ENCODE measurements around the gene P4HA2.

P4HA2 gene

GRCh38 chr5:132260714-132261551, 33.3 kb upstream of the P4HA2 start:
- DNase-seq = peak; percentile 3
- no peaks in the 10 kb centered on the region for H3K27me3 ChIP-seq (ENCODE audit: insufficient read depth, low read depth, severe bottlenecking)
- H3K36me3 ChIP-seq = no peaks in the 10 kb centered on the region
- H3K9me3 ChIP-seq (ENCODE audit: severe bottlenecking) = peaks cover 2% of the 10 kb centered on the region
- H3K27ac ChIP-seq = no peak overlapping the region
- no peak overlapping the region for H3K4me3 ChIP-seq (ENCODE audit: low read depth, low read length)
- TF ChIP-seq CTCF (IDR thresholded peaks at IDR 0.05; ENCODE audit: low read depth, low read length) = no peak

- peak; percentile 1 for DNase-seq
- H3K9me3 ChIP-seq (ENCODE audit: severe bottlenecking) = peaks cover 2% of the 10 kb centered on the region
- no peak overlapping the region for H3K4me3 ChIP-seq (ENCODE audit: low read depth, low read length)
- no peaks in the 10 kb centered on the region for H3K36me3 ChIP-seq
- no peaks in the 10 kb centered on the region for H3K27me3 ChIP-seq (ENCODE audit: insufficient read depth, low read depth, severe bottlenecking)
- no peak for TF ChIP-seq CTCF (IDR thresholded peaks at IDR 0.05; ENCODE audit: low read depth, low read length)
- no peak overlapping the region for H3K27ac ChIP-seq
These were observed 32.4 kb upstream of the P4HA2 start for GRCh38 chr5:132260051-132260450.

GRCh38 chr5:132259069-132259851, 31.6 kb upstream of the P4HA2 start:
- peak; percentile 79 for DNase-seq
- TF ChIP-seq CTCF (IDR thresholded peaks at IDR 0.05; ENCODE audit: low read depth, low read length) = no peak
- H3K9me3 ChIP-seq (ENCODE audit: severe bottlenecking) = peaks cover 2% of the 10 kb centered on the region
- no peaks in the 10 kb centered on the region for H3K36me3 ChIP-seq
- H3K27me3 ChIP-seq (ENCODE audit: insufficient read depth, low read depth, severe bottlenecking) = no peaks in the 10 kb centered on the region
- peak overlapping the region; percentile 77 for H3K27ac ChIP-seq
- no peak overlapping the region for H3K4me3 ChIP-seq (ENCODE audit: low read depth, low read length)

GRCh38 chr5:132258102-132259068, 30.7 kb upstream of the P4HA2 start:
- H3K9me3 ChIP-seq (ENCODE audit: severe bottlenecking) = peaks cover 2% of the 10 kb centered on the region
- no peaks in the 10 kb centered on the region for H3K36me3 ChIP-seq
- DNase-seq = peak; percentile 56
- no peaks in the 10 kb centered on the region for H3K27me3 ChIP-seq (ENCODE audit: insufficient read depth, low read depth, severe bottlenecking)
- no peak for TF ChIP-seq CTCF (IDR thresholded peaks at IDR 0.05; ENCODE audit: low read depth, low read length)
- H3K4me3 ChIP-seq (ENCODE audit: low read depth, low read length) = no peak overlapping the region
- peak overlapping the region; percentile 77 for H3K27ac ChIP-seq
